ENCODE results near the gene PCGF2. TPM values are rescaled to one million over a fixed set of nuclear protein-coding genes. Genes with fewer than 3 reads are reported as not detected.

Gene PCGF2
- total and polyA plus RNA-seq, 9 of the 15 experiments (the other 6 are each of a cell fraction or from before 2014, with no cell fraction given): 1.3 to 33.4 (median 7.0) TPM

GRCh38 chr17:38735161-38735997 is 12.8 kb downstream of the PCGF2 start (continued):
- TF ChIP-seq GTF2E2 (tag; IDR thresholded peaks at IDR 0.05) (no peak), NR1H2 (CRISPR knock-in tag; IDR thresholded peaks at IDR 0.05) (no peak), SMC3 (conservative IDR thresholded peaks at IDR 0.05; ENCODE audit: insufficient read depth, low read depth, low read length) (peak; percentile 72), ZSCAN32 (CRISPR knock-in tag; IDR thresholded peaks at IDR 0.05) (no peak), RFX5 (IDR thresholded peaks at IDR 0.05; ENCODE audit: low read depth, low read length) (no peak), MAFG (tag; conservative IDR thresholded peaks at IDR 0.05) (no peak), ZNF518B (CRISPR knock-in tag; IDR thresholded peaks at IDR 0.05) (no peak), HNRNPUL1 (IDR thresholded peaks at IDR 0.05; ENCODE audit: low read length) (no peak), FOSL1 (tag; conservative IDR thresholded peaks at IDR 0.05) (no peak), HBP1 (CRISPR knock-in tag; IDR thresholded peaks at IDR 0.05) (no peak; the same call in 1 of the 2 replicates), ZNF232 (CRISPR knock-in tag; IDR thresholded peaks at IDR 0.05) (no peak), ZNF175 (CRISPR knock-in tag; IDR thresholded peaks at IDR 0.05; ENCODE audit: low read depth) (no peak), KDM2B (CRISPR knock-in tag; IDR thresholded peaks at IDR 0.05) (no peak), MEF2D (tag; conservative IDR thresholded peaks at IDR 0.05; ENCODE audit: low read depth) (no peak), NFATC3 (IDR thresholded peaks at IDR 0.05) (no peak), SMAD3 (CRISPR knock-in tag; conservative IDR thresholded peaks at IDR 0.05) (no peak), ZNF280B (CRISPR knock-in tag; IDR thresholded peaks at IDR 0.05) (no peak), NCOR1 (IDR thresholded peaks at IDR 0.05) (no peak)
- TF ChIP-seq, protein P1, sequence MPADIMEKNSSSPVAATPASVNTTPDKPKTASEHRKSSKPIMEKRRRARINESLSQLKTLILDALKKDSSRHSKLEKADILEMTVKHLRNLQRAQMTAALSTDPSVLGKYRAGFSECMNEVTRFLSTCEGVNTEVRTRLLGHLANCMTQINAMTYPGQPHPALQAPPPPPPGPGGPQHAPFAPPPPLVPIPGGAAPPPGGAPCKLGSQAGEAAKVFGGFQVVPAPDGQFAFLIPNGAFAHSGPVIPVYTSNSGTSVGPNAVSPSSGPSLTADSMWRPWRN (IDR thresholded peaks at IDR 0.05; ENCODE audit: low read depth): no peak
- TF ChIP-seq, protein P2, sequence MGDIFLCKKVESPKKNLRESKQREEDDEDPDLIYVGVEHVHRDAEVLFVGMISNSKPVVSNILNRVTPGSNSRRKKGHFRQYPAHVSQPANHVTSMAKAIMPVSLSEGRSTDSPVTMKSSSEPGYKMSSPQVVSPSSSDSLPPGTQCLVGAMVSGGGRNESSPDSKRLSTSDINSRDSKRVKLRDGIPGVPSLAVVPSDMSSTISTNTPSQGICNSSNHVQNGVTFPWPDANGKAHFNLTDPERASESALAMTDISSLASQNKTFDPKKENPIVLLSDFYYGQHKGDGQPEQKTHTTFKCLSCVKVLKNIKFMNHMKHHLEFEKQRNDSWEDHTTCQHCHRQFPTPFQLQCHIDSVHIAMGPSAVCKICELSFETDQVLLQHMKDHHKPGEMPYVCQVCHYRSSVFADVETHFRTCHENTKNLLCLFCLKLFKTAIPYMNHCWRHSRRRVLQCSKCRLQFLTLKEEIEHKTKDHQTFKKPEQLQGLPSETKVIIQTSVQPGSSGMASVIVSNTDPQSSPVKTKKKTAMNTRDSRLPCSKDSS (IDR thresholded peaks at IDR 0.05; ENCODE audit: low read depth, partially characterized antibody): no peak

All from K562 (cell line).